Left forelimb (tissue), 1 donor: ENCODE results near the gene SOCS1.

Source experiments
- DNase-seq: peaks from one replicate; pipeline ENCODE4 v3.0.0-alpha.2; 2018; ENCODE audit warnings: low spot score

SOCS1 gene

GRCh38 chr16:11285842-11286241 is 29.8 kb upstream of the SOCS1 start:
- no peak for DNase-seq

DNA sequence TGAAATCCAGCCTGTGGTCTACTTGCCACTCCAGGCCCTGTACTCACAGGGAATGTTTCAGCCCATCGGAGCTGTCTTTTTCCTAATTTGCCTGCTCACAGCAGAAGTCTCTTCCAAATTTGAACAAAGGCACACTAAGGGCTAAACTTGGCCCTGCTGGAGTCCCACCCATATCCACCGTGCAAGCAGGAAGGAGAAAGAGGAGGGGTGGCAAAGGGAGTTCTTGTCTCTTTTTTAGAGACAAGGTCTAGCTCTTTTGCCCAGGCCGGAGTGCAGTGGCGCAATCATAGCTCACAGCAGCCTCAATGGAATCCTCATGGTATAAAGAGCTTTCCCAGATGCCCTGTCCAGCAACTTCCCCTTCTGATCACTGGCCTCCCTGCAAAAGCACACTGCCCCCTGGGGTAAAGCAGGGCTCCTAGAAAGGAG is 27.8 kb upstream of the SOCS1 start:
- DNase-seq: no peak

- no peak for DNase-seq
Measured at GRCh38 chr16:11280616-11281522, 24.9 kb upstream of the SOCS1 start, which contains the start of gene PRM1. Gene PRM1, minus strand, starts transcription at chr16:11281330. Its CDS starts 92 bp downstream, at chr16:11281238.

- no peak for DNase-seq
Measured at GRCh38 chr16:11278681-11279628, 23.0 kb upstream of the SOCS1 start.

GRCh38 chr16:11277607-11278337 is 21.8 kb upstream of the SOCS1 start:
- DNase-seq: no peak

- no peak for DNase-seq
Measured at GRCh38 chr16:11276896-11277593, 21.0 kb upstream of the SOCS1 start.

DNA sequence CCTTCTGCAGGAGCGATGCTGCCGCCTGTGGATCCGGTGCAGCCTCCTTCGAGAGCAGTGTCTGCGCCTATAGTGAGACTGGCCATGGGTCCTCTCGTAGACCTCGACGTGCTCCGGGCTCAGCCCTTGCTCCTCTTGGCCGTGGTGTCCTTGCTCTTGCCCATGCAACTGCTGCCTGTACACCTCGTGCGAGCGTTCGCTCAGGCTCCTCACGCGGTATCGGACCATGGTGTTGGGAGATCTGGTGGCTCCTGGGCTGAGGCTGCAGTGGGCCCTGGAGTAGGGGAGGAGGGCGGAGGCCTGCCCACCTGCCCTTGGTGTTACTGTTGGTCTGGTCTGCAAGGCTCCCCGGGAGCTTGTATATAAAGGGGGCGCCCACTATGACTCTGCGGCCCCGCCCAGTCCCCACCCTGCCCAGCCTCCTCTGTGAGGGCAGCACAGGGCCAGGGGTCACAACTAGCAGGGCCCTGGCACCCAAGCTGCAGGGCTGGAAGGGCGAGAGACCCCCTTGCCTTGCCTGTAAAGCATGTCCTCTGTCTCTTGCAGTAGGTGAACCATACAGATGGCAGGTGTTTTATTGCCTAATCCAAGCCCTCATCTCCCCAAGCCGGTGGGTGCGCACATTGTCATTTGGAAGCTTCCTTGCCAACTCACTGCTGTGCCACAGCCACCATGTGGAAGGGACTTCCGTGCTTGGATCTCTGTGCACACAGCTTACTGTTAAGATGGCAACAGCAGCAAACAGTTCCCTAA is 20.3 kb upstream of the SOCS1 start, which contains the start of gene PRM2:
Gene PRM2, minus strand, starts transcription at position 338 of the 753 bp plus-strand sequence. Its CDS starts 110 bp downstream, at position 228.
- no peak for DNase-seq

- DNase-seq: no peak
Measured at GRCh38 chr16:11274964-11275363, 19.0 kb upstream of the SOCS1 start.

- no peak for DNase-seq
Measured at GRCh38 chr16:11273721-11274324, 17.8 kb upstream of the SOCS1 start.

GRCh38 chr16:11272921-11273720 is 17.1 kb upstream of the SOCS1 start, which contains the start of gene PRM3:
Gene PRM3, minus strand, starts transcription at chr16:11273629. Its CDS starts 34 bp downstream, at chr16:11273595.
- no peak for DNase-seq

DNA sequence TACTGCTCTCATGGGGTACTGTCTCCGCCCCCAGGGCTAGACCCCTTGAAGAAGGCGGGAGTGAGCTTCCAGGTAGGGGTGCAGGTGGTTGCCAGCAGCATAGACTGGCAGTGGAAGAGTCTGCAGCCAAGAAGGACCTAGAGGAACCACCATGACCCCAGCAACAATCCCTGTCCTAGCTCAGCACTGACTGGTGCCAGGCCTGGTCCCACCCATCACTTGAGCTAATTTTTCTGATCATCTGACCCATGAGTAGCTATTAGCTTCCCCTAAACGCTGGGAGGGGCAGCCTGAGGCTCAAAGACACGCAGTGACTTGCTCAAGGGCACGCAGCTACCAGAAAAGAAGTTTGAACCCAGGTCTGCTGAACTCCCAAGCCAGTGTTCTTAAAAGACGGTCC is 16.5 kb upstream of the SOCS1 start:
- no peak for DNase-seq

DNA sequence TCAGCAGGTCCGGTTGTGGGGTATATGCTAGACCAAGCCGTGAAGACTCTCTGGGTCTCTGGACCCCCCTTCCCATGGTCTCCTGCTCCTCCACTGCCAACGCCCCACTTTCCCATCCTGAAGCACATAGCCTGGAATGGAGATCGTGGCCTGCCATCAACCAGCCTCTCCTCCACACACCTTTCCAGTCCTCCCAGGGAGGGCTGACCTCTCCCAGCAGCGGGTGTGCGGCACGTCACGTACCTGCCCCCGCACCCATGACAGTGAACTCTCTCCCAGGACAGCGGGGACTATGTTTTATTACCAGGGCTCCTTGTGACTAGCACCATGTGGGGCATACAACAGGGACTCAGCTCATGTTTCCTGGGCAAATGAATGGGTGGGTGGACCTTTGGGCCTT is 15.6 kb upstream of the SOCS1 start:
- DNase-seq: no peak

DNA sequence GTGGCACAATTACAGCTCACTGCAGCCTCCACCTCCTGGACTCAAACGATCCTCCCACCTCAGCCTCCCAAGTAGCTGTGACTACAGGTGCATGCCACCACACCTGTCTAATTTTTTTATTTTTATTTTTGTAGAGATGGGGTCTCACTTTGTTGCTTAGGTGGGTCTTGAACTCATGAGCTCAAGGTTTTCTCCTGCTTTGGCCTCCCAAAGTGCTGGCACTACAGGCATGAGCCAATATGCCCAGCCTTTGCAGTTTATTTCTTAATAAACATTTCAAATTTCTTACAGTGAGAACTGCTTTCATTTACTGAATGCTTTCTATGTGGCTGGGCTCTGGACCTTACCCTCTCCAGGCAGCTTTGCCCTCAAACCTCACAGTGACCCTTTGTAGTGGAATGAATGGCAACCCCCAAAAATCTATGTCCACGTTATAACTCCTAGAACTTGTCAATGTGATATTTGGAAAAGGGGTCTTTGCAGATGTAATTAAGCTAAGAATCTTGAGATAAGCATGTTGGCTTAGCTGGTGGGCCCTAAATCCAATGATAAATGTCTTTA is 14.7 kb upstream of the SOCS1 start:
- DNase-seq: no peak

DNA sequence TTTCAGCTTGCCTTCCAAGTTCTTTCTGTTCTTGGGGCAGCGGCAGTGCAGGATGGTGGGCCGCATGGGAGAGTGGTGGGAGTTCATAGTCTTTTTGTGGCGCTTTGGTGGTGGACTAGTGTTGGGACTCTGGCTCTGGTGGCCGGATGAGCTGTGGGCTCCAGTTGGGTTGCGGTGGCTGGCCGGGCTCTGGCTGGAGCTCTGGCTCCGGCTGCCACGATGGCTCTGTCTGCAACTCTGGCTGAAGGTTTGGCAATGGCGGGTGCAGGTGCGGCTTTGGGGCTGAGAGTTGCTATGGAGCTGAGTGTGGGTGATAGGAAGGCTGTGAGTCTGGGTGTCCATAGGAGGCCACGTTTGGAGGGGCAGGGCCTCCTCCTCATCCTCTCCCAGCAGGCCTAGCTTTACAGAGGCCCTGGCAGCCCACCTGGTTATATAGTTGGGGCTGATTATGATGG is 12.9 kb upstream of the SOCS1 start, which contains the start of gene TNP2:
Gene TNP2, minus strand, starts transcription at position 405 of the 455 bp plus-strand sequence. Its CDS starts 63 bp downstream, at position 342.
- no peak for DNase-seq

DNA sequence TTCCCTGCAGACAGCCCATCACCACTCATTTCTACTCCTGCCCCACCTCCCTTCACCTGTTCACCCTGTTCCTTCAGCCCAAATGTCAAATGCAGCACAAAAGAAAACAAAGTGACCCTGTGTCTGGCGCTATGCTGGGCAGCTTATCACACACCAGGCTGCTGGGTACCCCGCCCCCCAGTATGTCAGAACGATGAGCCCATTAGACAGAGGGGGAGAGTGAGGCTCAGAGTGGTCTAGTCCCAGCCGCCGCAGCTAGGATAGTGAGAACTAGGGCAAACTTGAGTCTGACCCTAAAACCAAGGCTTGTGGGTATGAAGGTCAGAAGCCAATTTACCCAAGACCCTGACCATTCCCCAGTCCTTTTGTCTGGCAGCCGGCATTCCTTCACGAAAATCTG is 9.1 kb upstream of the SOCS1 start:
- DNase-seq: no peak

- no peak for DNase-seq
Measured at GRCh38 chr16:11264155-11264832, 8.3 kb upstream of the SOCS1 start.

- no peak for DNase-seq
Measured at GRCh38 chr16:11263737-11264136, 7.7 kb upstream of the SOCS1 start.

DNA sequence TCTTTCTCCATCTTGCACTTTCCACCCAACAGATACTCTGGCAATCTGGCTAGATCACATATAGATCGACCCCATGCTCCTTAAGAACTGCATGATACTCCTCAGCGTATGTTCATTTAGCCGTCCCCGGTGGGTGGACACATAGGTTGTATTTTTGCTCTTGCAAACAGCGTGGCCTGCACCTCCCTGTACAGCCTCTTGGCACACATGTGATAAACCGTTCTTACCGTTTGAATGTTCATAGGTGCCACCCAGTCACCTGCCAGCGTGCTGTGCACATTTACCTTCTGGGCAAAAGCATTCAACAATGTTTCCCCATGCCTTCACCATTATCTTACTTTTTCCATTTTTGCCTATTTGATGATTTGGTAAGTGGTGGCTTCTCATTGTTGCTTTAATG is 6.9 kb upstream of the SOCS1 start:
- no peak for DNase-seq
